GM21381 (cell line): ENCODE measurements around the gene FLT4.

ENCODE experiments used
- ATAC-seq: cut with Tn5 transposase; IDR thresholded peaks from one replicate; pipeline ENCODE4 v1.9.1; 2021; ENCODE audit warnings: mild to moderate bottlenecking, moderate library complexity; ENCODE audit not compliant: unreplicated experiment

The FLT4 gene

GRCh38 chr5:180628211-180628610 is 21.2 kb downstream of the FLT4 start:
- no peak for ATAC-seq

GRCh38 chr5:180627386-180628120 is 21.8 kb downstream of the FLT4 start:
- ATAC-seq: no peak

- no peak for ATAC-seq
These were observed 22.6 kb downstream of the FLT4 start for GRCh38 chr5:180626661-180627385.

- no peak for ATAC-seq
These were observed 23.4 kb downstream of the FLT4 start for GRCh38 chr5:180625791-180626660.

GRCh38 chr5:180625125-180625790 is 24.1 kb downstream of the FLT4 start:
- ATAC-seq: no peak

GRCh38 chr5:180624587-180624986 is 24.8 kb downstream of the FLT4 start:
- no peak for ATAC-seq

GRCh38 chr5:180623844-180624243 is 25.6 kb downstream of the FLT4 start:
- ATAC-seq: no peak

GRCh38 chr5:180623411-180623834 is 26.0 kb downstream of the FLT4 start:
- no peak for ATAC-seq

GRCh38 chr5:180622910-180623309 is 26.5 kb downstream of the FLT4 start:
- no peak for ATAC-seq

GRCh38 chr5:180621311-180621710 is 28.1 kb downstream of the FLT4 start:
- ATAC-seq: no peak

- no peak for ATAC-seq
These were observed 29.4 kb downstream of the FLT4 start for GRCh38 chr5:180620014-180620413.

GRCh38 chr5:180619563-180619915 is 29.9 kb downstream of the FLT4 start:
- no peak for ATAC-seq

- no peak for ATAC-seq
These were observed 30.4 kb downstream of the FLT4 start for GRCh38 chr5:180618829-180619562.

- no peak for ATAC-seq
These were observed 30.9 kb downstream of the FLT4 start for GRCh38 chr5:180618487-180618828.

GRCh38 chr5:180613814-180614188 is 35.6 kb downstream of the FLT4 start:
- no peak for ATAC-seq

- ATAC-seq: no peak
These were observed 36.1 kb downstream of the FLT4 start for GRCh38 chr5:180613188-180613813.

GRCh38 chr5:180612683-180613082 is 36.7 kb downstream of the FLT4 start:
- ATAC-seq: no peak

- ATAC-seq: no peak
These were observed 38.1 kb downstream of the FLT4 start for GRCh38 chr5:180611140-180611850.

GRCh38 chr5:180609817-180610550 is 39.4 kb downstream of the FLT4 start:
- ATAC-seq: no peak
